Skeletal muscle cell (primary cell): ENCODE results near the gene CACNB4.
"Not testable (repeated sequence)": the region's sequence is repeated elsewhere in the genome, so short reads cannot be mapped to it uniquely, and the experiment has no call there.

Experiments
- DNase-seq: peaks from one replicate; pipeline ENCODE4 v3.0.0-alpha.2; 2010; ENCODE audit warnings: low read depth
- H3K4me3 ChIP-seq: 2 replicates; pipeline ENCODE4 v1.5.1; 2011; ENCODE audit warnings: low read depth, mild to moderate bottlenecking, control low read depth, low read length, moderate library complexity

The CACNB4 gene

GRCh38 chr2:151922845-151923666 is 175.8 kb downstream of the CACNB4 start:
- no peak for DNase-seq
- no peak overlapping the region for H3K4me3 ChIP-seq

DNA sequence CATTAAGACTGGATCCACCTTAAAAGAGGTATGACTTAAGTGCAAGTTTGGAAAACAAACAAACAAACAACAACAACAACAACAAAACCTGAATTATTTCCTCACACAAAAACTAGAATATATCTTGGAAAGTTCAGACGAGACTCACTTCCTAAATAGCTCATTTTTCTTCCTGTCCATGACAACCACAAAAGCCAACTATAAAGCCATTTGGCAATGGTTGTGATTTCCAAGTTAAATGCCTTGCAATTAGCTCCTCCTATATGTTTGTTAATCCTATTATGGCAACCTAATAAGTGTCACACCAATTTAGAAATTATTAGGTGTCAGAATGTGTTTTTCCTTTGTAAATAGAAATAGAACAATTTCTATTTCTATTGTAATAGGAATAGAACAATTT is 179.1 kb downstream of the CACNB4 start:
- no peak for DNase-seq
- no peak overlapping the region for H3K4me3 ChIP-seq

- no peak for DNase-seq
- H3K4me3 ChIP-seq: no peak overlapping the region
Observed at GRCh38 chr2:151918308-151918707, 180.5 kb downstream of the CACNB4 start.

GRCh38 chr2:151916632-151917031 is 182.2 kb downstream of the CACNB4 start:
- DNase-seq: no peak
- H3K4me3 ChIP-seq: no peak overlapping the region

GRCh38 chr2:151915629-151916025 is 183.2 kb downstream of the CACNB4 start:
- DNase-seq, H3K4me3 ChIP-seq: not testable (repeated sequence)

DNA sequence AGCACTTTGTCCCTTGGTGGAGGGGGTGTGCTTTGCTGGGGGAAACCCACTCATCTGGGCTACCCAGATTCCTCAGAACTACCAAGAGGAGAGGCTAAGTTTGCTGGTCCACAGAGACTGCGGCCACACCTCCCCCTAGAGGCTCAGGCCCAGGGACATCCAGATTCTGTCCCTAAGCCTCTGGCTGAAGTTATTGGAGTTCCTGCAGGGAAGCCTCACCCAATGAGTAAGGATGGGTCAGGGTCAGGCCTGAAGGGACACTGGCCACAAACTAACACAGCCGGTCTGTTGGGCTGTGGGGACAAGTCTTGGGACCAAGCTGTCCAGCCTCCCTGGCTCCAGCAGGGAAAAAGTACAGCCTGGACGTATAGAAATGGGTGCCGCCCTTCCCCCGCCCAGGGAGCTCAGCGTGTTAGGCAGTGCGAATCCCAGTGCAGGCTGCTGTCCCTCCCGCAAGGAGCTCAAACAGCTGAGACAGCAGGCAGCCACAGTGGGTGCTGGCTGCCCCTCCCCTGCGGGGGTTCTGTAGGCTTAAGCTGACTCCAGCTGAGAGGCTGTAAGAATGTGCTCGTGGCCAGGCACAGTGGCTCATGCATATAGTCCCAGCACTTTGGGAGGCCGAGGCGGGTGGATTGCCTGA is 183.7 kb downstream of the CACNB4 start:
- no peak overlapping the region for H3K4me3 ChIP-seq
- DNase-seq: no peak

DNA sequence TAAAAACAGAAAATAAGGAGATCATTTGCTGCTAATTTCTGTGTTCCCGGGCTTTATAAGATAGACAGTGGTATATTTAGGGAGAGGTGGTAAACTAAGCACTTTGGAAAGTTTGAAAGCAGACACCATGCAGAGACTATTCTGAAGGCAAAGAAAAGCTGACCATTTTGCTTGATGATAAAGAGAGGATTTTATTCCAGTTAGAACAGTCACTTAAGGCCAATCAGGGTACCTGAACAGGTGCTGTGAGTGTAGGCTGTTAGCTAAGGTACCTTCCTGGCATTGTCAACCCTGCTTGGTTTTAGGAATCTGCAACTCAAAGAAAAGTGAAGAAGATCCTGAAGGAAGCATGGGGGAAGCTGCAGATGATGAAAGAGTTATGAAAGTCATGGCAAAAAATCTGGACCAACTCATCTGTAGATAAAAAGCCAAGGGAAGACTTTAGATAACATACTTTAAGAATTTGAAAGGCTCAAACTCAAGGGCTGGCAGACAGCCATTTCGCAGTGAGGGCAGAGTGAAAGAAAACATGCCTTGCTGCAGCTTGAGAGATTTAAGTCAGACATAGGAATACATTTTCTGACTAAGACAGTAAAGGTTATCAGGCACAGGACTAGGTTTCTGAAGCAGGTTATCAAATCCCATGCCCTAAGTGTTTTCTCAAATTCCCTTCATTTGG is 190.5 kb downstream of the CACNB4 start:
- DNase-seq: no peak
- H3K4me3 ChIP-seq: no peak overlapping the region

DNA sequence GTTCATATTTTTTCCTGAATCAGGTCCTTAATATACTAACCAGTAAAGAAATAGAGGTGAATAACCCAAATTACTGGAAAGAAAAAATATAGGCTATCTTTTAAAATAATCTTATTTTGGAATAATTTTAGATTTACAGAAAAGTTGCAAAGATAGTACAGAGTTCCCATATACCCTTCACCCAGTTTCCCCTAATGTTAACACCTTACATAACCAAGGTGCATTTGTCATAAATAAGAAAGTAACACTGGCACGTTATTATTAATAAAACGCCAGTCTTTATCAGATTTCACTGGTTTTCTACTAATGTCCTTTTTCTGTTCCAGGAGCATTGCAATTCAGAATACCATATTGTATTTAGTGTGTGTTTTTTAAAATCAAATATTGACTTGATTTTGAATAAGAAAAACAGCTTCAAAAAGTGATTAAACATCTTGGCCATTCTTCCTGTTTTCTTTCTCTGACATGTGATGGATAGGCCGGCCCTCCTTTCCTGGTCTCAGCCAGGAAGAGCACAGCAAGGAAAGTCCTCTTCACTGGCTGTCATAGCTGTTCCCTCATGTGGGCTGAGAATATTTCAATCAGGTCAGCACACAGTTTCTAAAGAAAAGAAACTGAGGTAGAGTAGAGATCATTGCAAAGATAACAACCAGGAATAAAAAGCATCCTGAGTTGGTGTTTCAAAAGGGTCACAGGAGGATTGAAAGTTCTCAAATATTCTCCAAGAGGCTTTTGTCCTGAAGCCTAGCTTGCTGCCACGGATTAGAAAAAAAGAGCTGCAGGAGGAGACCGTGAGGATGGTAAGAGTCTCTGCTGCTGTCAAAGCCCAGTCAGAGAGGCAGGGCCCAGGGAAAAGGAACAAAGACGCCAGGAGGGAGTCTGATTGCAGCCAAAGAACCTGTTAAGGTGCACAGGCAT is 191.3 kb downstream of the CACNB4 start:
- DNase-seq: no peak

GRCh38 chr2:151906633-151906998 is 192.2 kb downstream of the CACNB4 start:
- DNase-seq: no peak

More for the DNA sequence above, 191.3 kb downstream of the CACNB4 start:
- H3K4me3 ChIP-seq: no peak overlapping the region

GRCh38 chr2:151905963-151906632 is 192.7 kb downstream of the CACNB4 start:
- no peak overlapping the region for H3K4me3 ChIP-seq
- no peak for DNase-seq

More at GRCh38 chr2:151906633-151906998, 192.2 kb downstream of the CACNB4 start:
- H3K4me3 ChIP-seq: no peak overlapping the region

DNA sequence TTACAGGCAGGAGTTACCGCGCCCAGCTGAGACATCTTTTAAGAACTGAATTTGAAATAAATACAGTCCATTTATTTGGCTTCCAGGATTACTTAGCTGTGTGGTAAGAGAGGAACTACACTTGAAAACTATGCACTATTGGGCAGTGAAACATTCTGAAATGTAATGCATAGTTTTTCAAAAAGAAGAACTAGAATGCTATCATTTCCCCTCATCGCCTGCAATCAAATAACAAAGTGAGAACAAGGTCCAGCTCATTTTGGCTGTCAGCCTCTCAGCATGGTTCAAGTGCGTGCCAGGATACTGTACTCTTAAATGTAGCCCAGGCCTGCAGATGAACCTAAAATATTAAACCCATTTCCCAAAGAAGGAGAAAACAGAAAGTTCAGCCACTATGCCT is 194.0 kb downstream of the CACNB4 start:
- H3K4me3 ChIP-seq: no peak overlapping the region
- DNase-seq: no peak

- no peak for DNase-seq
- no peak overlapping the region for H3K4me3 ChIP-seq
Observed at GRCh38 chr2:151904021-151904420, 194.8 kb downstream of the CACNB4 start.

GRCh38 chr2:151902829-151903228 is 196.0 kb downstream of the CACNB4 start:
- no peak overlapping the region for H3K4me3 ChIP-seq
- DNase-seq: no peak

DNA sequence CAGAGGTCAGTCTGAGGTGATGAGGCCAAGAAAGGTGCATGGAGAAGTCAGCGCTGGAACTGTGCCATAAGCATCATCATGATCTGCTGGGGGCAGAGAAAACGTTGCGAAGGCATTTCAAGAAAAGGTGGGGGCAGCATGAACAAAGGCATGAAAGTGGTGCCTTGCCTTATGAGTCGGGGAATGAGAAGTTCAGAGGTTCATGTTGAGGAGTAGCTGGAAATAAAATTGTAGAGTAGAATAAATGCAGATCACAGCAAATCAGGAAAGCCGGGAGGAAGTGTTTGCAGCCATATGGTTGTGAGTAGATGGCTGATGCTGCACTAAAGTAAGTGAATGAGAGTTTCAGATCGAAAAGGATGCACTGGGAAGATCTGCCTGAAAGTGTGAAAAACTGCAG is 198.5 kb downstream of the CACNB4 start:
- no peak for DNase-seq

DNA sequence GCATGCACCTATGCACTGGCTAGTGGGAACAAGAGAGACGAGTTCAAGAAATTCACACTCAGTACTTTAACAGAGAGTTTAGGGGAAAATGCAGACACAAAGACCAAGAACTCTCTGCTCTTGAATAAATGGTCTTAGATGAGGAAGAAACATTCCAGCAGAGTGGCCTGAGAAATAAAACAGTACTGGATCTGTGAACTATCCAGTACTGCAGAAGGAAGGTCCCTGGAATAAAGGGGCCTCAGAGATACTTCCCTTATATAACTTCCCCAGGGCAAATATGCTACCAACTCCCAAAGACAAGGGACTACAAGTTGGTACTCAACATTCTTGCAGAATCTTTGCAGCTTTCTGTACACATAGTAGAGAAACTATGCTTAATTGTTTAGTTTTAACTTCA is 199.7 kb downstream of the CACNB4 start:
- no peak for DNase-seq

More for the DNA sequence above, 198.5 kb downstream of the CACNB4 start:
- no peak overlapping the region for H3K4me3 ChIP-seq

GRCh38 chr2:151891566-151892194 is 207.2 kb downstream of the CACNB4 start:
- no peak for DNase-seq
- no peak overlapping the region for H3K4me3 ChIP-seq

More for the DNA sequence above, 199.7 kb downstream of the CACNB4 start:
- no peak overlapping the region for H3K4me3 ChIP-seq

GRCh38 chr2:151887164-151887563 is 211.7 kb downstream of the CACNB4 start:
- H3K4me3 ChIP-seq: no peak overlapping the region
- no peak for DNase-seq

GRCh38 chr2:151886241-151886640 is 212.6 kb downstream of the CACNB4 start:
- no peak for DNase-seq
- no peak overlapping the region for H3K4me3 ChIP-seq
